DOHH2 (cell line): Measurements from ENCODE around the gene IGFL2.
"Not testable (repeated sequence)": the region's sequence is repeated elsewhere in the genome, so short reads cannot be mapped to it uniquely, and the experiment has no call there.

ENCODE experiments used
- H3F3A ChIP-seq: fragments of 200-600 bp; sonication (generic), shearing (Covaris generic); 2 replicates; pipeline ENCODE4 v1.6.0; 2016; ENCODE audit warnings: antibody characterized with exemption, mild to moderate bottlenecking; ENCODE audit not compliant: control insufficient read depth, insufficient read depth
- H3K27ac ChIP-seq: fragments of 200-600 bp; sonication (generic); 2 replicates; pipeline ENCODE4 v1.5.1; 2014; ENCODE audit warnings: low read depth, mild to moderate bottlenecking, low read length, moderate library complexity
- H3K27me3 ChIP-seq: fragments of 200-600 bp; sonication (generic); 2 replicates; pipeline ENCODE4 v1.6.1; 2014; ENCODE audit warnings: mild to moderate bottlenecking, low read length, mixed read lengths; ENCODE audit not compliant: control insufficient read depth
- H3K36me3 ChIP-seq: fragments of 200-600 bp; sonication (generic); 2 replicates; pipeline ENCODE4 v1.6.1; 2014; ENCODE audit warnings: mild to moderate bottlenecking, low read length, moderate library complexity, mixed read lengths; ENCODE audit not compliant: control insufficient read depth
- H3K4me1 ChIP-seq: fragments of 200-600 bp; sonication (generic); 2 replicates; pipeline ENCODE4 v1.6.1; 2014; ENCODE audit warnings: mild to moderate bottlenecking, low read length, mixed read lengths; ENCODE audit not compliant: control insufficient read depth
- H3K4me2 ChIP-seq: fragments of 200-600 bp; sonication (generic); 2 replicates; pipeline ENCODE4 v1.6.0; 2014; ENCODE audit warnings: mild to moderate bottlenecking, low read length, moderate library complexity
- H3K4me3 ChIP-seq: fragments of 200-600 bp; sonication (generic); 2 replicates; pipeline ENCODE4 v1.5.1; 2014; ENCODE audit warnings: mild to moderate bottlenecking, low read length, mixed read lengths
- H3K79me2 ChIP-seq: fragments of 200-600 bp; sonication (generic); 2 replicates; pipeline ENCODE4 v1.6.1; 2014; ENCODE audit warnings: mild to moderate bottlenecking, low read length, mixed read lengths; ENCODE audit not compliant: control insufficient read depth
- H3K9me2 ChIP-seq: fragments of 200-600 bp; sonication (generic); replicated peaks from 2 replicates; pipeline ENCODE4 v1.6.1; 2014; ENCODE audit warnings: mild to moderate bottlenecking, low read length, mixed read lengths; ENCODE audit not compliant: control insufficient read depth
- H3K9me3 ChIP-seq: fragments of 200-600 bp; sonication (generic); 2 replicates; pipeline ENCODE4 v1.6.1; 2014; ENCODE audit warnings: antibody characterized with exemption, low read length, mixed read lengths; ENCODE audit not compliant: control insufficient read depth, insufficient read depth
- H4K20me1 ChIP-seq: fragments of 200-600 bp; sonication (generic); 2 replicates; pipeline ENCODE4 v1.6.0; 2014; ENCODE audit warnings: low read depth, mild to moderate bottlenecking, antibody characterized with exemption, low read length, moderate library complexity; ENCODE audit not compliant: control insufficient read depth, insufficient read depth
- EZH2phosphoT487 ChIP-seq: fragments of 200-600 bp; sonication (generic); IDR thresholded peaks from 2 replicates; pipeline ENCODE4 v1.6.1; 2017; ENCODE audit warnings: borderline replicate concordance, mild to moderate bottlenecking, antibody characterized with exemption, low read length, moderate library complexity, mixed read lengths
- TF ChIP-seq, protein P1 (sequence below): fragments of 200-600 bp; sonication (generic); IDR thresholded peaks from one replicate; pipeline ENCODE4 v1.5.1; 2014; ENCODE audit warnings: antibody characterized with exemption, mild to moderate bottlenecking, low read depth, low read length; ENCODE audit not compliant: poor library complexity, severe bottlenecking

Gene IGFL2

DNA sequence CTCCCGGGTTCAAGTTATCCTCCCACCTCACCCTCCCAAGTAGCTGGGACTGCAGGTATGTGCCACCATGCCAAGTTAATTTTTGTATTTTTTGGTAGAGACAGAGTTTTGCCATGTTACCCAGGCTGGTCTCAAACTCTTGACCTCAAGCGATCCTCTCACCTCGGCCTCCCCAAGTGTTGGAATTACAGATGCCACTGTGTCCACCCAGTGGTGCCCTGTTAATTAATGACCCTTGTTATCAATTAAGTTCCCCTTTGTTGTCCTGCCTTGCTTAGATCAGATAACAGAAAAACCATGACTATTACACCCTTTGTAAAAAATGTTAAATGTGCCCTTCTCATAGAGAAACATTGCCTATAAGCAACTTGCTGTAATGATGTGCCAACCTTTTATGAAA, 47.1 kb downstream of the IGFL2 start:
- no peaks in the 10 kb centered on the region for H3K9me3 ChIP-seq
- H3K27ac ChIP-seq, result no peak overlapping the region
- no peaks in the 10 kb centered on the region for H3K9me2 ChIP-seq
- H3F3A ChIP-seq, result no peaks in the 10 kb centered on the region
- no peak overlapping the region for H3K4me3 ChIP-seq
- TF ChIP-seq, protein P1, sequence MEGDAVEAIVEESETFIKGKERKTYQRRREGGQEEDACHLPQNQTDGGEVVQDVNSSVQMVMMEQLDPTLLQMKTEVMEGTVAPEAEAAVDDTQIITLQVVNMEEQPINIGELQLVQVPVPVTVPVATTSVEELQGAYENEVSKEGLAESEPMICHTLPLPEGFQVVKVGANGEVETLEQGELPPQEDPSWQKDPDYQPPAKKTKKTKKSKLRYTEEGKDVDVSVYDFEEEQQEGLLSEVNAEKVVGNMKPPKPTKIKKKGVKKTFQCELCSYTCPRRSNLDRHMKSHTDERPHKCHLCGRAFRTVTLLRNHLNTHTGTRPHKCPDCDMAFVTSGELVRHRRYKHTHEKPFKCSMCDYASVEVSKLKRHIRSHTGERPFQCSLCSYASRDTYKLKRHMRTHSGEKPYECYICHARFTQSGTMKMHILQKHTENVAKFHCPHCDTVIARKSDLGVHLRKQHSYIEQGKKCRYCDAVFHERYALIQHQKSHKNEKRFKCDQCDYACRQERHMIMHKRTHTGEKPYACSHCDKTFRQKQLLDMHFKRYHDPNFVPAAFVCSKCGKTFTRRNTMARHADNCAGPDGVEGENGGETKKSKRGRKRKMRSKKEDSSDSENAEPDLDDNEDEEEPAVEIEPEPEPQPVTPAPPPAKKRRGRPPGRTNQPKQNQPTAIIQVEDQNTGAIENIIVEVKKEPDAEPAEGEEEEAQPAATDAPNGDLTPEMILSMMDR, result no peak
- TF ChIP-seq EZH2phosphoT487, result no peak
- no peaks in the 10 kb centered on the region for H4K20me1 ChIP-seq
- no peak overlapping the region for H3K4me2 ChIP-seq
- H3K4me1 ChIP-seq, result no peaks in the 10 kb centered on the region
- peaks cover 2% of the 10 kb centered on the region; the same call in 1 of the 2 replicates for H3K27me3 ChIP-seq
- no peaks in the 10 kb centered on the region for H3K79me2 ChIP-seq
- no peaks in the 10 kb centered on the region for H3K36me3 ChIP-seq

DNA sequence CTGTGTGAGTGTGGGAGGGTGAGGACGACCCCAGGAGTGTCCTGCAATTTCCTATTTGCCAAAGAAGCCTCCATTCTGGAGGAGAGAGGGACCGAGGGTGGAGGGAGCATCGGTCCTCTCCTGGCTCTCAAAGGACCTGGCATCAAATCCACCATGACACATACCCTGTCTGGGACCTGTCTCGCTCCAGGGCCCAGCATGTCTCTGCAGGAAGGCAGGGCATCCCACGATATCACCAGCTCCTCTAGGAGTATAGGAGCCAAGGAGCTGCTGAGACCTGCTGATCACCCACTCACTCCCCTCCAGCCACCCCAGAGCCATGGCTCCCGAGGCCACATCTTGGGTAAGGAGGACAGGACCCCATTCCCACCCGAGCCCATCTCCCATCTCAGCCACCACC, 47.9 kb downstream of the IGFL2 start:
- H3K27me3 ChIP-seq, result not testable (repeated sequence)

DNA sequence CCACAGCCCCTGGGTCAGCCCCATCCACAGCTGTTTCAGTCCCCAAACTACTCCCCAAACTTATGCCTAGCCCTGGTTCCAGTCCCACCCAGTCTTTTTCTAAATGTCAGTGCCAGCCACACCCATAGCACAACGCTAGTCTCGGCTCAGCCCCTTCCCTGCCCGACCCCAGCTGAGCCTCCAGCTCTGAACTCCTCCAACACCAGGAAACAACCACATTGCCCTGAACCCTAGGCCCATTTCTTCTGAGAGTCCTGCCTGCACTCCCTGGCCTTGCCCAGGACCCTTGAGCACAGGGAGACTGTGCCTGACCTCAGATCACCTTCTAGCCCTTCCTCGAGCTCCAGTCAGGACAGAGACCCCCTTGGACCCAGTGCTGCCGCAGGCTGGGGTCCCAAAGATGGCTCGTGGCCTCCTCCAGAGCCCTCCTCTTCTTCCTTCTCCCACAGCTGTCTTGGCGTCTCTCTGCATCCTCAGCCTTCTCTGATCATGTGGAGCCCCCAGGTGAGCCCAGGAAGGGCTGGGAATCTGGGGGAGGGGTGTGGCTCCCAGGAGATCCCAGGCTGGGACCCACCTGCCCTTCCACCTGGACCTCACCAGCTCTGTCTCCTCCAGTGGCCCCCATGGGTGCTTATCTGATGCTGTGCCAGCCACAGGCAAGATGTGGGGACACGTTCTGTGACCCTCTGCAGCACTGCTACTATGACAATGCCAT, 48.5 kb downstream of the IGFL2 start:
- TF ChIP-seq, protein P1, result no peak
- TF ChIP-seq EZH2phosphoT487, result no peak
- Histone ChIP-seq H3K9me2 (no peaks in the 10 kb centered on the region), H3K27me3 (peaks cover 2% of the 10 kb centered on the region; the same call in 1 of the 2 replicates), H3K4me3 (no peak overlapping the region), H3K4me2 (no peak overlapping the region), H3K4me1 (no peaks in the 10 kb centered on the region), H3K79me2 (no peaks in the 10 kb centered on the region), H3K36me3 (no peaks in the 10 kb centered on the region), H3K27ac (no peak overlapping the region), H4K20me1 (no peaks in the 10 kb centered on the region), H3F3A (no peaks in the 10 kb centered on the region), H3K9me3 (no peaks in the 10 kb centered on the region)

More for the DNA sequence above, 47.9 kb downstream of the IGFL2 start:
- not testable (repeated sequence) for H3K79me2 ChIP-seq, H3F3A ChIP-seq, H4K20me1 ChIP-seq, H3K9me2 ChIP-seq, H3K9me3 ChIP-seq, H3K27ac ChIP-seq, H3K36me3 ChIP-seq, H3K4me3 ChIP-seq, H3K4me1 ChIP-seq, H3K4me2 ChIP-seq

DNA sequence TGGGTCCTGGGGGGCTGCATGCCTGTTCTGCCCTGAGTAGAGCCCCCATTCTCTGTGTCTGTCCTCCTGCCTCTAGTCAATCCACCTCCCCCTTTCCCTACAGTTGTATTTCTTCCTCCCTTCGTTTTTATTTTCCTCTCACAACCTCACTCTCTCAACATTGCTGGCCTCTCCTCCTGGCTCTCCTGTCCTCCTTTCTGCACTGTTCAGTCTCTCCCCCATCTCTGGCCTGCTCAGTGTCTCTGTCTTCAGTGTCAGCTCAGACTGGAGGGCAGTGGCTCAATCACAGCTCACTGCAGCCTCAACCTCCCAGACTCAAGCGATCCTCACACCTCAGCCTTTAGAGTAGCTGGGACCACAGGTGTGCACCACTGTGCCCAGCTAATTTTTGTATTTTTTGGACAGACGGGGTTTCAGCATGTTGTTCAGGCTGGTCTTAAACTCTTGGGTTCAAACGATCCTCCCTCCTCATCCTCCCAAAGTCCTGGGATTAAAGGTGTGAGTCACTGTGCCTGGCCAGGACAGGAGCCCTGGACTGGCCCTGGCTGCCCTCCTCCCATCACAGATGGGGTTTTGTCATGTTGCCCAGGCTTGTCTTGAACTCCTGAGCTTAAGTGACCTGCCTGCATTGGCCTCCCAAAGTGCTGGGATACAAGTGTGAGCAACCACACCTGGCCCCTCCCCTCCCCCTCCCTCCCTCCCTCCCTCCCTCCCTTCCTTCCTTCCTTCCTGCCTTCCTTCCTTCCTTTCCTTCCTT, 49.5 kb downstream of the IGFL2 start:
- H4K20me1 ChIP-seq, result no peaks in the 10 kb centered on the region

More for the DNA sequence above, 49.5 kb downstream of the IGFL2 start:
- no peaks in the 10 kb centered on the region for H3F3A ChIP-seq
- TF ChIP-seq, protein P1, result no peak
- TF ChIP-seq EZH2phosphoT487, result no peak
- H3K9me3 ChIP-seq, result no peaks in the 10 kb centered on the region
- no peaks in the 10 kb centered on the region for H3K4me1 ChIP-seq
- no peaks in the 10 kb centered on the region for H3K79me2 ChIP-seq
- no peaks in the 10 kb centered on the region for H3K9me2 ChIP-seq
- H3K4me2 ChIP-seq, result no peak overlapping the region
- no peaks in the 10 kb centered on the region for H3K36me3 ChIP-seq
- peaks cover 5% of the 10 kb centered on the region; the same call in 1 of the 2 replicates for H3K27me3 ChIP-seq
- no peak overlapping the region for H3K27ac ChIP-seq
- no peak overlapping the region for H3K4me3 ChIP-seq
